ENCODE data around the gene UBQLN1. TPM values are rescaled to one million over a fixed set of nuclear protein-coding genes. Genes with fewer than 3 reads are reported as not detected.

Gene UBQLN1
- total RNA-seq, 1 experiment from 2014 or later: 75.7 TPM

DNA sequence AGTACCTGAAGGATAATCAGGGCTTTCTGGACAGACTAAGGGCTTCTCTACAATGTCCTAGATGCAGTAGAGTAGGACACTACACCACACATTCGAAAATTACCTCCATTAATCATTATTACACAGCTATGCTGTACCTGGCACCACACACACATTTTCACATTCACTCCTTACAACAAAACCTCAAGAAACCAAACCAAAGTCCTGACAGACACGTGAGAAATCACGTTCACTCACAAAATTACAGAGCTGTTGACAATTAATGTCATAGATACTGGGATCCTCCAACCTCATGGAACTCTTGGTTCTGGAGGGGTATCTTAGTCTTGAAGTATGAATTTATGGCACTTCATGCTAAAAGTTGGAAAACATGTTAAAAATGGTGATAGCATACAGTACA lies 16.3 kb downstream of the UBQLN1 start:
- DNase-seq (ENCODE audit: low read depth): no peak

DNA sequence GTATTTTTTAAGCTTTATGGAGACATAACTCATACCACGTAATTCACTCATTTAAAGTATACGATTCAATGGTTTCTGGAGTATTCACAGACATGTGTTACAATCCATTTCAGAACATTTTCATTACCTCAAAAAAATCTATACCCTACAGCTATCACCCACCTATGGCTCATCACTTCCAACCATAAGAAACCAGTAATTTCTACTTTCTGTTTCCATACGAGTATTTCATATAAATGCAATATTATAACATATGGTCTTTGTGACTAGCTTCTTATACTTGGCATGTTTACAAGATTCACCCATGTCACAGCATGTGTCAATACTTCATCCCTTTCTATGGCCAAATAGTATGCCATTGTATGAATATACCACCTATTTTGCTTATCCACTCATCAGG lies 18.8 kb downstream of the UBQLN1 start:
- DNase-seq (ENCODE audit: low read depth): no peak

DNA sequence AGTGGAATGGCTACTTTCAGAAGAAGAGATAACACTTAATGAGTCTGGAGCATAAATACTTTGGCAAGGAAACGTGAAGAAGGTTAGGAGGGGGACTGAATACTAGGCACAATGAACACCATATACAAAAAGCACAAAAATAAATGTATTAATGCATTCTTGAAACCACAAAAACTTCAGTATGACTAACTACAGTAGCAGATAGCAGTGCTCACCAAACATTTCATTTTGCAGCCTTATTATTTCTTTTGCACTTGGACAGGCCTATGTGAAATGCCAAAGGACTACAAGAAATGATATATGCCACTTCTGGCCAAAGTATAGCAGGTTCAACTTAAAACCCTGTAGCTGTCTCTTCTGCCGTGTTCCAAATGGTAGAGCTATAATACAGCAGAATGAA lies 26.3 kb downstream of the UBQLN1 start:
- DNase-seq (ENCODE audit: low read depth): no peak

DNA sequence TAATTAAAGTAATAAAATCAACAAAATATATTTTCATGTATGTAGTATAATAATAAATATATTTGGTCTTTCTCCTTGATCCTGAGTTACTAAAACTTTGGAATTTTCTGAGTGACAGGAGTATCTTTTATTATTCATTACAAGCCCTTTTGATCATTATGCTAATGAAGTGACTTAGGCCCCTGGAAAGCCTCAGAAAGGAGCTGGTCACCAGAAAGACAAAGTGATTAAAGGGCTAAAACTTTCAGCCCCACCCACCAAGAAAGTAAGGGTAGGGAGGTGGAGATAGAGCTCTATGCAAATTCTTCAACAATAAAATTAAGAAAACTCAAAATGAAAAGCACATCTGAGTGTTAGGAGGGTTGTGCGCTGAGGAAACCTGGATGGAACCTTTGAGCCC lies 27.5 kb downstream of the UBQLN1 start:
- no peak for DNase-seq (ENCODE audit: low read depth)

DNA sequence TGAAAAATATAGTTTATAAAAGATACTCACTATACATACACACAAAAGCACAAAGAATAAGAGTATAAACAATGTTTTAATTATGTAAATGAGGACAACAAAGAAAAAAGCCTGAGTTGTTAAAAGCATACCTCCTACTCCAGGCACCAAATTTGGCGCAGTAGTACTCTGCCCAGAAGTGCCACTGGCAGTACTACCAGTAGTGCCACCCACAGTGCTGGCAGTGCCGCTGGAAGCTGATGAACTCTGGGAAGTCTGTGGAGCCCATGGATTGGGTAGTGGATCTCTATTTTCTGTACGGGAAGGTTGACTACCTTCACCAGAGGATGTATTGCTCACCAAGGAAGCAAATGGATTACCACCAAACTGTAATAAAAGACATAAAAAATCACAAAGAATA lies 30.2 kb downstream of the UBQLN1 start:
- DNase-seq (ENCODE audit: low read depth): no peak

DNA sequence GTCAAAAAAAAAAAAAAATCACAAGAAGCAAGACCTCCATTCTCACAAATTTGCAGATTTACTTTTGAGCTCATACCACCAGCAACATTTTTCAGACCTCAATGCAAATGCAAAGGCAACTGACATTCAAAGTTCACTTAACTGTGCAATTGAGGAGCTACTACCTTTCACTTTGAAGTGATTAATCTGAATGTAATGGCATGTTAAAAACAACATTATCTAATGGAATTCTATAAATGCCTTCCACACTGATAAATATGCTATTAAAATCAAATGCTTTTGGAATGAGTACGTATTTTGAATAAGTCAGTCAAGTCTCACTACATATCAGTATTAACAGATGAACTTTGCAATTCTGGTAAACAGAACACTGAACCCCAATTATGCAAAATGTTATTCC lies 32.3 kb downstream of the UBQLN1 start:
- no peak for DNase-seq (ENCODE audit: low read depth)

DNA sequence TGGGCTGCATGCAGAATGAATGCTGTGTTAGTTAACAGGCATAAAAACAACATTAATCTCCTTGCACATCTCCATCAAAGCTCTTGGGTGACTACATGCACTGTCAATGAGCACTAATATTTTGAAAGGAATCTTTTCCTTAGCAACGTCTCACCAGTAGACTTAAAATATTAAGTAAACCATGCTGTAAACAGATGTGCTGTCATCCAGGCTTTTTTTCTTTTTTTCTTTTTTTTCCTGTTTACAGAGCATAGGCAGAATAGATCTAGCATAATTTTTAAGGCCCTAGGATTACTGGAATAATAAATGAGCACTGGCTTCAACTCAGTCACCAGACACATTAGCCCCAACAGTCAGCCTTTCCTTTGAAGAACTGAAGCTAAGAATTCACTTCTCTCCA lies 36.3 kb downstream of the UBQLN1 start:
- no peak for DNase-seq (ENCODE audit: low read depth)

DNA sequence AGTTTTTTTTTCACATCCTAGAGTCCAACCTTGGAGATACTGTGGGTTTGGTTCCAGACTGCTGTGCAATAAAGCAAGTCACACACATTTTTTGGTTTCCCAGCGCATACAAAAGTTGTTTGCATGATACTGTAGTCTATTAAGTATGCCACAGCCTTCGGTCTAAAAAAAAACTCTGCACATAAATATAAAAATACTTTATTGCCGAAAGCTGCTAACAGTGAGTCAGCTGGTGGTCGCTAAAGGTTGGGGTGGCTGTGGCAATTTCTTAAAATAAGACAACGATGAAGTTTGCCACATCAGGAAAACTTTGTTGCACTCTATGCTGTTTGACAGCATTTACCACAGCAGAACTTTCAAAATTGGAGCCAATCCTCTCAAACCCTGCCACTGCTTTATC lies 37.4 kb downstream of the UBQLN1 start:
- DNase-seq (ENCODE audit: low read depth): no peak

DNA sequence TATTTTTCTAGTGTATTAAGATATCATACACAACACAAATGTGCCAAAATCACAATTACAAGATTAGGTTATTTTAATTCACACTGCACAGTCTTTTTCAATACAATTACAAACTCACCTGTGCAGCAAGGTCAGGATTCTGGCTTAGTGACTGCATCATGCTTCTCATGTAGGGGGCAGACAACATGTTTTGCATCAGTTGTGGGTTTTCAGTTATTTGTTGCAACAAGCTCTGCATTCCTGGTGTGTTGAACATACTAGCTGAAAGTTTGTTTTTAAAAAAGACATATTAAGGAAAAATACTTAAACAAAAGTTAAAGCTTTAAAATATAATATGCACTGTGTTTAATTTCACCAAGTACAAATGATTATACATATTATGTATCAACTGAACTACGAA lies 38.7 kb downstream of the UBQLN1 start:
- DNase-seq (ENCODE audit: low read depth): no peak

DNA sequence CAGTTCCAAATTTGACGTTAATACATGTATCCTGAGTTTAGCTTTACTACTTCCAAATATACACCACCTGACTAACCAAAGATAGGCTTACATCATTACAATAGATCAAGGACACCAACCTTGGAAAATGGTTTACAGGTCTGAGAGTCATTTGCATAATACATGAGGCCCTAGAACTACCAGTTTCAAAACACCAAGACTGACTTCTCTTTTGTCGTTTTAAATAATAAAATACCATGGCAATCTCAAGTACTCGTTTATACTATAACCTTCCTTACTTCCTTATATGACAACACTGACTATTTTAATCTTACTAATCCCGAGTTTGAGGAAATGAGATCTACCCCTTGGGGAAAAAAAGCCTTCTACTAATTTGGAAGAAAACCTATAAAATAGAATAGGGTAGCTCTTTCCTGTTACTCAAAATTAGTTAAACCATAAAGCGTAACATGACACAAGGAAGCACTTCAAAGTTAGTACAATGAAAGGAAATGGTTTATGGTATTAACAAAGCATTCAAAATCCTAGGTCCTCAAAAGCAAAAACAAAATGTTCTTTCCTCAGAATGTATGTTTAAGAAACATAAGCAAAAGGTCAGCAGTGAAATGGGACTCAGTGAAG lies 42.1 kb downstream of the UBQLN1 start:
- no peak for DNase-seq (ENCODE audit: low read depth)

DNA sequence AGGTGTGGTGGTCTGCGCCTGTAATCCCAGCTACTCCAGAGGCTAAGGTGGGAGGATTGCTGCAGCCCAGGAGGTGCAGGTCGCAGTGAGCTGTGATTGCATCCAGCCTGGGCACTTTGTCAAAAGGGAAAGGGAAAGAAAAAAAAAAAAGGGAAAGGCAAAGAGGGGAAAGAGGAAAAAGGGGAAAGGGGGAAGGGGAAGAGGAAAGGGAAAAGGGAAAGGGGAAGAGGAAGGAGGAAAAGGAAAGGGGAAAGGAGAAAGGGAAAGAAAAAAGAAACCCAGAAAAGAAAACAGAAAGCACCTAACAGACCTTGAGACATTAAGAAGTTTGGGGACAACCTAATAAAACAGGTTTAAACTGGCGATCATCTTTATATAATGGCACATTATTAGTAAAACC lies 44.8 kb downstream of the UBQLN1 start:
- no peak for DNase-seq (ENCODE audit: low read depth)

DNA sequence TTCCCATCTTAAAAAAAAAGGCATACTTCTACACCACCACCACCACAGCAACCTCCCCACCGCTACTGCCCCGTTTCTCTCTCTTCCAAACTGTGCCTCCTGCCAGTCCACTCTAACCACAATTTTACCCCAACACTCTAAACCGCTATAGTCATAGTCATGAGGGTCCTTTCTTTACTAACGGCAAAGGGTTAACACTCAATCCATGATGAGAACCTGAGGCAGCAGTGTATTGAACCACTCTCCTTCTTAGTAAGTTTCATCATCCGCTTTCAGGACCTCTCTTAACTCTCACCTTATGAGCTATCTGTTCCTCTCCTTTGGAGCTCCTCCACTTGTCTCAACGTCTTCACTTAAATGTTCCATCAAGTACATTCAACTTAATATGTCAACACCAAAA lies 50.8 kb downstream of the UBQLN1 start:
- DNase-seq (ENCODE audit: low read depth): no peak

DNA sequence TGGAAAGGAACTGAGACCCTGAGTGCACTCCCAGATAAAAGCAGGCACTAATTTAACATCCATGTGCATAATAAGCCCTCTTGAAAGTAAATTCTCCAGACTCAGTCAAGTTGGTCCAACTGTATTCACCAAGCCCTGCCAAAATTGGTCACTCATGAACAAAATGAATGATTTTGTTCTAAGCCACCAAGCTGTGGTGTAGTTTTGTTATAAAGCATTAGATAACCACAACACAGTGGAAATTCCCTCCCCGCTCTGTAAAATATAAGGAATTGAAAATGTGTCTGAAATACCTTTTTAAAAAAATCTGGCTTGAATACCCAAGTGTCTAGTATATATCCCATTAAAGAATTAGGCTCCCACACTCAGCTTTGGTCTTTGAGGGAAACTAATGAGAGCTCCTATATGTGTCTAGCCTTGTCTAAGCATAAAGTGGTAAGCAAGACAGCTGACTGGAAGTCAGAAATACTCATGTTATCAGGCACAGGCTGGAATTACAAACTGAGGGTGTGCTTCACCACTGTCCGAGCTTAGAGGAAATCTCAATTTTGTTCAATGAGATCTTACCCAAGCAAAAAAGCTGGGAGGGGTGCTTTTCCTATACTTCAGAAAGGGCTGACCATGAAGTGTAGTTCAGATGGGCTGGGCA lies 51.6 kb downstream of the UBQLN1 start:
- DNase-seq (ENCODE audit: low read depth): no peak

DNA sequence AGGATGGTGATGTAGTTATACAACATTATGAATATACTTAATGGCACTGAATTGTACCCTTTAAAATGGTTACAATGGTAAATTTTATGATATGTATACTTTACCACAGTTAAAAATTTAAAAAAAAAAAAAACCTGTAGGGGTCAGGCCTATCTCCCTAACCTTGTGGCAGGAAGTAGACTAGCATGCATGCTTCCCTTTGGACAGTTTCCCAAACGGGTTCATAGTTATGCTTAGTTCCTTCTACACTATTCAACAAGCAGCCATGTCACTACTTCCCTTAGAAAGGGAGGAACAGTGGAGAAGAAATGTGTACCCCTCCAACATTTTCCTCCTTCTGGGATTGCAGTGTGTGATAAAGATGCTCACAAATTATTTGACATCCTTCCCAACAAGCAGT lies 52.3 kb downstream of the UBQLN1 start:
- DNase-seq (ENCODE audit: low read depth): no peak

DNA sequence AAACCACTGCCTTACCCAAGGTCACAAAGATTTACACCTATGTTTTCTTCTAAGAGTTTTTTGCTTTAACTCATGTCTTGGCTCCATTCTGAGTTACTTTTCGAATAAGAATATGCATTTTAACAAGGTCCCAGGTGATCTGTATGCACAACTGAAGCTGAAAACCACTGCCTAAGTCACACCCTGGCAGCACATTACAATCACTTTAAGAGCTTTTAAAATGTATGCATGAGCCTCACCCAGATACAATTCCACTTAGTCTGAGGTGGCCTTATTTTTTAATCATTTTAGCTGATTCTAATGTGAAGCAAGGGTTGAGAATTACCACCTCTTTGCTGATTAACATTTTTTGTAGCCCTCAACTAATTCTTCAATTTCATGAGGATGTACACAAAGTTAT lies 55.3 kb downstream of the UBQLN1 start:
- DNase-seq (ENCODE audit: low read depth): no peak

DNA sequence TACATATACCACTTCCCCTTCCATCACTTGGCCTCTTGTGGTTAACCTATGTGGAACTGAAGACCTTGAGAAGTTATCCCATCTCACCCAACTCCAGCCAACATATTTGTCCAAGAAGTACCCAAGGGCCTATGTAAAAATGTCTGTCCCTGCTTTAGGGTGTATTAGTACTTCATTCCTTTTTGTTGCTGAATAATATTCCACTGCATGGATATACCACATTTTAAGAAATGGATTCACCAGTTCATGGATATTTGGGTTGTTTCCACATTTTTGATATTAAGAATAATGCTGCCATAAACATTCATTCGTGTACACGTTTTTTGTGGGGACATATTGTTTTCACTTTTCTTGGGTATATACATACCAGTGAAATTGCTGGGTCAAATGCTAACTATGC lies 56.2 kb downstream of the UBQLN1 start:
- no peak for DNase-seq (ENCODE audit: low read depth)

DNA sequence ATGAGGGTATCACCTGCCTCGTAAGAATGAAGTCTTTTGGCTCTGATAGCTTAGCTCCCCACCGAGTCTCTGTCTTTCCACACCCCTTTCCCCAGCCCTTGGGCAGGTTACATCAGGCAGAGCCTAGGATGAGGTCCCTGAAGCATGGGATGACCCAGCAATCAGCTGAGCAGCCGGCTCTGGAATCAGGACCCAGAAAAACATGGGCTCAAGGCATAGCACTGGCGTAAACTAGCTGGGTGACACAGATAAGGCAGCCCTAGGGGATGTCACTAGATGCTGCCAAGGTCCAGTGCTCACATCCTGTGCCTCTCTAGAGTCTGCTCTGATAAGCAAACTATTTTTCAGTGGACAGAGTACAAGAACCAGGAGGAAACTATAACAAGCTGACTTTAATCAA lies 58.2 kb downstream of the UBQLN1 start:
- no peak for DNase-seq (ENCODE audit: low read depth)

DNA sequence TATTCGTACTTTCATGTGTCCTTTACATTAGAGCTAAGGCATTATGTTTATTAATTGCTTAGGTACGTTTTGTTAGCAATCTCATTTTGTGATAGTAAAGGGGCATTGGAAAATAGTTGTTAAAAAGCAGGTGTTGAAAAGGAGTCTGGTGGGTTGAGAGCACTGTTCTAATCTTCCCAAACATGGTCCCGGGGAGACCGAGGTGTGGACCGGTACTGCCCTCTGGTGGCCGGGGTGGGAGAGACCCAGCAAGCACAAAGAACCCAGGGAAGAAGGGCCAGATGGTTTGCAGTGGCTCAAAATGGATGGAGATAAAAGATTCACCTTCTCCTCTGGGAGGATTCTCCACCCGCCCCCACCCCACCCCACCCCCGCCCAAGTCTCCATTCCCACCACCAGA lies 58.7 kb downstream of the UBQLN1 start:
- peak; percentile 26 for DNase-seq (ENCODE audit: low read depth)

DNA sequence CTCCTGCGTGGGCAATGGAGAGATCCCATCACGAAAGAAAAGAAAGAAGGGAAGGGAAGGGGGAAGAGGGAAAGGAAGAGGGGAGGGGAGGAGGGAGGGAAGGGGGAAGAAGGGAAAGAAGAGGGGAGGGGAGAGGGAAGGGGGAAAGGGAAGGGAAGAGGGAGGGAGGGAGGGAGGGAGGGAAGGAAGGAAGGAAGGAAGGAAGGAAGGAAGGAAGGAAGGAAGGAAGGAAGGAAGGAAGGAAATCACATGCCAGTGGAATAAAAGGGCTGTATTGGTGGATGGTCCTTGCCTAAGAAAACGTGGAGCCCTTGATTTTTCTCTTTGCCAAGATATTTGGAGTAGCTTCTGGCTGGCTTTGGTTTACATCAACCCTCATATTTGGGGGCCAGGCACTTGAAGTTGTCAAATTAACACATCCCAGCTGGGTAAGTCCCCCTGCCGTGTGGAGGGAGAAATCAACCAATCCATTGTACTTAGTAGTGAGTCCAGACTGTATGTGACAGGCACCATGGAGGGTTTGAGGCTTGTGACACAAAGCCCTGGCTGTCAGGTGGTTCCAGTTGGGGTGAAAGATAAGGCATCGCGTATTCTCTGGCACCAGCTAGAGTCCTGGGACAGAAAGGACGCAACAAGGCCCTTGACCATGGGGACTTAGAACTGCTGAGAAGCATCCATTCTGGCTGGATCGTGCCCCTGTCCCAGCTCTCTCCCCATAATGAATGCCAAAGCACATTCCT lies 61.1 kb downstream of the UBQLN1 start:
- no peak for DNase-seq (ENCODE audit: low read depth)

DNA sequence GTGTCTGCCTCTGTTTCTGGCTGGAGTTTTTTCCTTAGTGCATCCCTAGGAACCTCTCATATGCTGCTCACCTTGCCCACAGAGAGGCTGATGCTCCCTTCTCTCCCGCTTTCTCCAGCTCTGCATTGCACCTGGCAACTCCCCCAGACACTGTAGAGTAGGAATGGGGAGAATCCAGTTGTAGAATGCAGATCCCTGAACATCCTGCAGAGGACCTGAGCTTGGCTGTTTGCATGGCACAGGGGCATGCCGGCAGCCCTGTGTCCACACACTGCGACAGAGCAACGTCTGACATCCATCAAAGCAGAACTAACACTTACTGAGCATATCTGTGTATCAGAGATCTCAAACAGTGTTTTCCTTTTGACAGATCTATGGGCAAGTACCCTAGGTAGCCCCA lies 65.0 kb downstream of the UBQLN1 start:
- DNase-seq (ENCODE audit: low read depth): no peak

DNA sequence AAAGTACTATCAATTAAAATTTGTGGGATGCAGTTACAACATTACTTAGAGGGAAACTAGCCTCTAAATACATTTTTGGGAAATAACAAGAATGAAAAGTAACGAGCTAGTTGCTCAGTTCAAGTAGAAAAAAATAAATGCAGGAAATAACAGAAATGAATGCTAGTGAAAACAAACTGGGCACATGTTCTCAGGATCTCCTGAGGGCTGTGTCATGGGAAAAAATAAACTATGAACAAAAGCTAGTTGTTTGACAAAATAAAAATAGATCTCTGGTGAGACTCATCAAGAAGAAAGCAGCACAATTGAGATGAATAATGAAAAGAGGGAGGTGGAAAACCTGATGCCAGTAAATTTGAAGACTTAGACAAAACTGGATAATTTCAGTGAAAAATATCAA lies 68.5 kb downstream of the UBQLN1 start:
- DNase-seq (ENCODE audit: low read depth): no peak

DNA sequence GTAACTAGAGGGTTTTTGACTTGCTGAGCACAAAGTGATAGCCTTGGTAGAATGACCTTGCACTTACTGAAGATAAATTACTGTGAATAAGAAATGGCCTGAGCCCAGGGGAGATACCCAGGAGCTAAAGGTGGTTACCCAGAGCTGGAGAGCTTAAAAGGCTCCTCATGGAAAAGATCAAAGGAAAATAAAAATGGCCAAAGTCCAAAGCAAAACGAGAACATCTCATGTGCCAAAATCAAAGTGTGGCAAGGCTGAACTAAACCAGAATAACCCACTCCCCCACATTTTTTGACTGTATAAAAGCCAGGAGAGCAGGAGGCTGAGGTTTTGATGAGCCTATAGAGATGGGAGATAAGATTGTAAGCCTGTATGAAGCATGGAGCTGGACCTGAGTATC lies 70.4 kb downstream of the UBQLN1 start:
- no peak for DNase-seq (ENCODE audit: low read depth)

DNA sequence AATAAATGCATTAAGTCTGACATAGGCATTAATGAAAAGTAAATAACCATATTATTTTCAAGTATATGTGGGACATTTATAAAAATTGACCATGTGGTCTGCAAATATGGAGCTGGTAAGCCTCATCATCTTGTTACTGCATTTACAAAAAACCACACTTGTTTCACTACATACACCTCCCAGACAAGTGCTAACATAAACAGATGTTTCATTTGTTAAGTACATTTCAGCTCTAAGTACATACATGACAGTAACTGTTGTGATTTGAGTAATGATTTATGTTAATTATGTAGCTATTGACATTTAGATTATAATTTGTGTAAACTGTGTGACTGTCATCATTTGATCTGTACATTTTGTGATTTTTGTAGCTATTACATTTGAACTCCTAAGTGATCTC lies 70.9 kb downstream of the UBQLN1 start:
- no peak for DNase-seq (ENCODE audit: low read depth)

Measured in RPMI7951 (cell line).